ENCODE results near the gene MLLT10.
"Not testable (repeated sequence)": the region's sequence is repeated elsewhere in the genome, so short reads cannot be mapped to it uniquely, and the experiment has no call there.

The MLLT10 gene

GRCh38 chr10:21715531-21716195 is 181.6 kb downstream of the MLLT10 start:
- Histone ChIP-seq H4K20me1 (ENCODE audit: insufficient read depth, low read length) (no peaks in the 10 kb centered on the region), H3K9me3 (ENCODE audit: low read length) (no peaks in the 10 kb centered on the region), H3K9me2 (ENCODE audit: low read depth, low read length) (no peaks in the 10 kb centered on the region), H3K79me2 (ENCODE audit: insufficient read depth, low read length) (no peaks in the 10 kb centered on the region), H3K27me3 (ENCODE audit: insufficient read depth, low read length) (no peaks in the 10 kb centered on the region), H3K4me3 (ENCODE audit: low read depth, low read length, poor library complexity, severe bottlenecking) (no peak overlapping the region), H3K9ac (ENCODE audit: low read length) (no peak overlapping the region), H3K36me3 (ENCODE audit: insufficient read depth, low read length) (peaks cover 29% of the 10 kb centered on the region), H3K27ac (ENCODE audit: low read depth, low read length, poor library complexity, severe bottlenecking) (no peak overlapping the region), H3K4me1 (ENCODE audit: insufficient read depth, low read length, severe bottlenecking) (peaks cover 5% of the 10 kb centered on the region), H3K4me2 (ENCODE audit: low read length) (no peak overlapping the region), H2AFZ (ENCODE audit: low read length) (no peak overlapping the region), H3F3A (ENCODE audit: insufficient read depth, low read length) (no peaks in the 10 kb centered on the region)
- no peak for TF ChIP-seq EZH2 (IDR thresholded peaks at IDR 0.05; ENCODE audit: borderline replicate concordance, low read length)
- TF ChIP-seq, protein P1, sequence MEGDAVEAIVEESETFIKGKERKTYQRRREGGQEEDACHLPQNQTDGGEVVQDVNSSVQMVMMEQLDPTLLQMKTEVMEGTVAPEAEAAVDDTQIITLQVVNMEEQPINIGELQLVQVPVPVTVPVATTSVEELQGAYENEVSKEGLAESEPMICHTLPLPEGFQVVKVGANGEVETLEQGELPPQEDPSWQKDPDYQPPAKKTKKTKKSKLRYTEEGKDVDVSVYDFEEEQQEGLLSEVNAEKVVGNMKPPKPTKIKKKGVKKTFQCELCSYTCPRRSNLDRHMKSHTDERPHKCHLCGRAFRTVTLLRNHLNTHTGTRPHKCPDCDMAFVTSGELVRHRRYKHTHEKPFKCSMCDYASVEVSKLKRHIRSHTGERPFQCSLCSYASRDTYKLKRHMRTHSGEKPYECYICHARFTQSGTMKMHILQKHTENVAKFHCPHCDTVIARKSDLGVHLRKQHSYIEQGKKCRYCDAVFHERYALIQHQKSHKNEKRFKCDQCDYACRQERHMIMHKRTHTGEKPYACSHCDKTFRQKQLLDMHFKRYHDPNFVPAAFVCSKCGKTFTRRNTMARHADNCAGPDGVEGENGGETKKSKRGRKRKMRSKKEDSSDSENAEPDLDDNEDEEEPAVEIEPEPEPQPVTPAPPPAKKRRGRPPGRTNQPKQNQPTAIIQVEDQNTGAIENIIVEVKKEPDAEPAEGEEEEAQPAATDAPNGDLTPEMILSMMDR (IDR thresholded peaks at IDR 0.05; ENCODE audit: low read length): no peak

GRCh38 chr10:21717437-21718054 is 183.5 kb downstream of the MLLT10 start:
- H3K4me2 ChIP-seq (ENCODE audit: low read length); H3K4me1 ChIP-seq (ENCODE audit: insufficient read depth, low read length, severe bottlenecking); H4K20me1 ChIP-seq (ENCODE audit: insufficient read depth, low read length); H2AFZ ChIP-seq (ENCODE audit: low read length); H3K9me3 ChIP-seq (ENCODE audit: low read length); H3K4me3 ChIP-seq (ENCODE audit: low read depth, low read length, poor library complexity, severe bottlenecking); H3K9ac ChIP-seq (ENCODE audit: low read length); H3K9me2 ChIP-seq (ENCODE audit: low read depth, low read length); H3K27ac ChIP-seq (ENCODE audit: low read depth, low read length, poor library complexity, severe bottlenecking); H3K79me2 ChIP-seq (ENCODE audit: insufficient read depth, low read length); H3K27me3 ChIP-seq (ENCODE audit: insufficient read depth, low read length); H3F3A ChIP-seq (ENCODE audit: insufficient read depth, low read length): not testable (repeated sequence)
- H3K36me3 ChIP-seq (ENCODE audit: insufficient read depth, low read length): peaks cover 29% of the 10 kb centered on the region

DNA sequence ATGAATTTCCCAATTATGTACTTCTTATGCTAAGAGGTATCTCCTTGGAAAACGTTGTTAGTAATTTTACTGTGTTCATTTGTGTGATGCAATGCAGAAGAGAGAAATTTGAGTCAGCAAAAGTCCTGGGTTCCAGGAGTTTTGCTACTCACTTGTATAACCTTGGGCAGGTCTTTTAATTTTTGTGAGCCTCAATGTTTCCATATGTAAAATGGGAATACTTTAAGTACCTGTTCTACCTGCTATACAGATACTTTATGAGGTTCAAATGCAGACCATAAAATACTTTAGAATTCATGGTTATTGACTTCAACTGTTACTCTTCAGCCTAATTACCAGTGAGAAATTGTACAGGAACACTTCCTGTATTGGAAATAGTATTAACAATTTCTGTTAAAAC is 185.5 kb downstream of the MLLT10 start:
- Histone ChIP-seq H3F3A (ENCODE audit: insufficient read depth, low read length) (0 out of 2 replicates have a peak, but pooled peaks cover 9% of the 10 kb centered on the region), H3K4me3 (ENCODE audit: low read depth, low read length, poor library complexity, severe bottlenecking) (no peak overlapping the region), H3K9me3 (ENCODE audit: low read length) (no peaks in the 10 kb centered on the region), H2AFZ (ENCODE audit: low read length) (no peak overlapping the region), H3K9ac (ENCODE audit: low read length) (no peak overlapping the region), H3K27me3 (ENCODE audit: insufficient read depth, low read length) (no peaks in the 10 kb centered on the region), H3K9me2 (ENCODE audit: low read depth, low read length) (no peaks in the 10 kb centered on the region), H3K4me1 (ENCODE audit: insufficient read depth, low read length, severe bottlenecking) (peaks cover 6% of the 10 kb centered on the region), H3K36me3 (ENCODE audit: insufficient read depth, low read length) (peaks cover 21% of the 10 kb centered on the region), H3K4me2 (ENCODE audit: low read length) (no peak overlapping the region), H3K79me2 (ENCODE audit: insufficient read depth, low read length) (no peaks in the 10 kb centered on the region), H3K27ac (ENCODE audit: low read depth, low read length, poor library complexity, severe bottlenecking) (no peak overlapping the region), H4K20me1 (ENCODE audit: insufficient read depth, low read length) (0 out of 2 replicates have a peak, but pooled peaks cover 5% of the 10 kb centered on the region)
- TF ChIP-seq EZH2 (IDR thresholded peaks at IDR 0.05; ENCODE audit: borderline replicate concordance, low read length): no peak
- TF ChIP-seq, protein P1 (IDR thresholded peaks at IDR 0.05; ENCODE audit: low read length): no peak
